Measurements from ENCODE around the gene PLAAT3.

DNA sequence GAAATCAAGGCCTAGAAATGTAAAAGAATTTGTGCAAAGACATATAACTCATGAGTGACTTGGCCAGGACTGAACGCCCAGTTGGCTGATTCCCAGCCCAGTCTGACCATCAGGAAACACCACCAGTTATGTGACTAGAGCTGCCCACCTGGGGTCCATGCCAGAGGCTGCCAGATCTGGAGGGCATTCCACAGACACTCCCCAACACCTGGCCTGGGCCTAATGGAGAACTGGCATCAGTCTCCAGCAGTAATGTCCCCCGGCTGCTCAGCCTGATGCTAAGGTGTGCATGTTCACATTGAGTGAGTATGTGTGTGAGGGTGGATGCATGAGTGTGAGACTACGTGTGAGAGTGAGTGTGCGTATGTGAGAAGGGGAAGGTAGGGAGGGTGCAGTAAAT lies 15.7 kb downstream of the PLAAT3 start:
- no peak for TF ChIP-seq POLR2A (IDR thresholded peaks at IDR 0.05)
- no peak for TF ChIP-seq CTCF (IDR thresholded peaks at IDR 0.05)
- no peak for TF ChIP-seq POLR2AphosphoS5 (IDR thresholded peaks at IDR 0.05)
